GM06990 (cell line): ENCODE results near the gene STRIP1.
"Not testable (repeated sequence)": the region's sequence is repeated elsewhere in the genome, so short reads cannot be mapped to it uniquely, and the experiment has no call there.

Experiments
- DNase-seq: peaks from one replicate; pipeline ENCODE4 v3.0.0-alpha.2; 2011; ENCODE audit not compliant: insufficient read length; ENCODE audit errors: extremely low read depth
- H3K27me3 ChIP-seq: replicated peaks from 2 replicates; pipeline ENCODE4 v1.6.0; 2011; ENCODE audit warnings: low read length; ENCODE audit not compliant: control insufficient read depth, insufficient read depth
- H3K36me3 ChIP-seq: 2 replicates; pipeline ENCODE4 v1.5.1; 2011; ENCODE audit warnings: low read length; ENCODE audit not compliant: control insufficient read depth, insufficient read depth
- H3K4me3 ChIP-seq: replicated peaks from 2 replicates; pipeline ENCODE4 v1.5.1; 2011; ENCODE audit warnings: low read depth, mild to moderate bottlenecking, control low read depth, low read length
- CTCF ChIP-seq: IDR thresholded peaks from 2 replicates; pipeline ENCODE4 v1.5.1; 2011; ENCODE audit warnings: low read length, control low read depth, mild to moderate bottlenecking, inconsistent platforms; ENCODE audit not compliant: insufficient read depth, poor library complexity, severe bottlenecking

The STRIP1 gene

GRCh38 chr1:110024613-110025012, 9.8 kb upstream of the STRIP1 start:
- no peak for TF ChIP-seq CTCF
- no peaks in the 10 kb centered on the region for H3K27me3 ChIP-seq
- peaks cover 5% of the 10 kb centered on the region for H3K36me3 ChIP-seq
- DNase-seq = no peak
- H3K4me3 ChIP-seq = no peak overlapping the region

GRCh38 chr1:110030687-110031086, 3.7 kb upstream of the STRIP1 start:
- DNase-seq, H3K36me3 ChIP-seq, H3K27me3 ChIP-seq, H3K4me3 ChIP-seq: not testable (repeated sequence)

GRCh38 chr1:110032327-110032726, 2.1 kb upstream of the STRIP1 start:
- Histone ChIP-seq H3K4me3 (no peak overlapping the region), H3K36me3 (no peaks in the 10 kb centered on the region), H3K27me3 (no peaks in the 10 kb centered on the region)
- no peak for DNase-seq
- no peak for TF ChIP-seq CTCF

GRCh38 chr1:110033421-110033820, 1.0 kb upstream of the STRIP1 start:
- Histone ChIP-seq H3K4me3 (no peak overlapping the region), H3K27me3 (no peaks in the 10 kb centered on the region), H3K36me3 (peaks cover 4% of the 10 kb centered on the region)
- DNase-seq = no peak
- TF ChIP-seq CTCF = no peak

DNA sequence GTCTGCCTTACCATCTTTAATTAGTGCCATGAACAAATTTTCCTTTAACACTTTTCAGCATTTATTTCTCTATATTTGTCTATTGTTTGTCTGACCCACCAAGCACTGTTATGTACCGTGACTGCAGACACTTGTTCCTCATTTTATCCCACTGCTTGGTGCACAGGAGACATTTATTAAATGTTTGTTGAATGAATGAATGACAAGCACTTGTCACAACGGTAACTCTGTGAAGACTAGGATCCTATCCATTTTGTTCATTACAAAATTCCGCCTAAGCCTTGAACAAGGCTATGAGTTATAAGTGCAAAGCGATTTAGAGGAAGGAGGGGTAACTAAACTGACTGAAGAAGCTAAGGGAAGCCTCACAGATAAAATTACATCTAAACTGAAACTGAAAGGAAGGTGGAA, 379 bp upstream of the STRIP1 start:
- H3K27me3 ChIP-seq = no peaks in the 10 kb centered on the region
- peaks cover 9% of the 10 kb centered on the region for H3K36me3 ChIP-seq
- DNase-seq = no peak
- peak overlapping the region; percentile 56 for H3K4me3 ChIP-seq
- no peak for TF ChIP-seq CTCF

DNA sequence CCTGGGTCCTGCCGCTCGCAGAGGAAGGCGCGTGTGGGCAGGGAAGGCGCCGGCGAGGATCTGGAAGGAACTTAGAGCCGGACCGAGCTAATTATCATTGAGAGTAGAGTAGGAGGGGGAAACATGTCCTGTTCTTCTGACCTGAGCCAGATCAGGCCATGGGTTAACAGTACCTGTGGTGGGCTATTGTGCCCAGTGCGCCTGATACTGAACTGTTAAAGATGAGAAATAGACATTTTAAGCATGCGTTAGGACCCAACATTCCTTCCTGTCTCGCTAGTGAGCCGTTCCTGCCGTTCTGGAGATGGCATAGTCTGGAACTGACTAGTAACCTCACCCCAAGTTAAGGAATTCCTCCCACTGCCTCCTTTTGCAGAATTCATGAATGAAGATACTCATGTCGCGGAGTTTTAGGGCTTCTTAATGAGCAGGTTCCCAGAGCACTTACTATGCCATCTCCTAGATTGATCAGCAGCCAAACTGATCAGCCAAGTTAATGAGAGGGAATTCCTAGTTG, 870 bp downstream of the STRIP1 start:
- Histone ChIP-seq H3K4me3 (peak overlapping the region; percentile 89), H3K36me3 (peaks cover 18% of the 10 kb centered on the region), H3K27me3 (no peaks in the 10 kb centered on the region)
- no peak for TF ChIP-seq CTCF
- no peak for DNase-seq
